Neural progenitor cell (in vitro differentiated cells): ENCODE results near the gene TGFBR2. TPM values are rescaled to one million over a fixed set of nuclear protein-coding genes. Genes with fewer than 3 reads are reported as not detected.

Experiments used
- DNase-seq: peaks from one replicate; pipeline ENCODE4 v3.0.0-alpha.2; 2016; ENCODE audit warnings: low spot score
- H2AFZ ChIP-seq: fragments of 200-600 bp; sonication (generic); replicated peaks from 2 replicates; pipeline ENCODE4 v1.6.1; 2016; ENCODE audit warnings: antibody characterized with exemption
- H3F3A ChIP-seq: fragments of 200-600 bp; sonication (generic); 2 replicates; pipeline ENCODE4 v1.6.1; 2016; ENCODE audit warnings: antibody characterized with exemption, low read depth
- H3K27ac ChIP-seq: fragments of 200-600 bp; sonication (generic); 2 replicates; pipeline ENCODE4 v1.5.1; 2016; ENCODE audit warnings: mild to moderate bottlenecking
- H3K27me3 ChIP-seq: fragments of 200-600 bp; sonication (generic); 2 replicates; pipeline ENCODE4 v1.6.1; 2016; ENCODE audit warnings: mild to moderate bottlenecking, moderate library complexity
- H3K36me3 ChIP-seq: fragments of 200-600 bp; sonication (generic); 2 replicates; pipeline ENCODE4 v1.5.1; 2016
- H3K4me1 ChIP-seq: fragments of 200-600 bp; sonication (generic); 2 replicates; pipeline ENCODE4 v1.6.1; 2016; ENCODE audit warnings: mixed run types
- H3K4me2 ChIP-seq: fragments of 200-600 bp; sonication (generic); 2 replicates; pipeline ENCODE4 v1.6.1; 2016
- H3K4me3 ChIP-seq: fragments of 200-600 bp; sonication (generic); 2 replicates; pipeline ENCODE4 v1.5.1; 2016
- H3K79me2 ChIP-seq: fragments of 200-600 bp; sonication (generic); 2 replicates; pipeline ENCODE4 v1.6.1; 2016; ENCODE audit warnings: low read depth
- H3K9ac ChIP-seq: fragments of 200-600 bp; sonication (generic); 2 replicates; pipeline ENCODE4 v1.6.1; 2016
- H3K9me3 ChIP-seq: fragments of 200-600 bp; sonication (generic); 2 replicates; pipeline ENCODE4 v1.5.1; 2016; ENCODE audit warnings: low read depth
- H4K20me1 ChIP-seq: fragments of 200-600 bp; sonication (generic); 2 replicates; pipeline ENCODE4 v1.6.1; 2016; ENCODE audit warnings: low read depth
- H3K27ac Mint-ChIP-seq: 3 replicates; pipeline ENCODE4 v1.8.0; 2021; ENCODE audit warnings: mixed read lengths
- H3K27me3 Mint-ChIP-seq: 2 replicates; pipeline ENCODE4 v1.8.0; 2022; ENCODE audit warnings: low read depth, mild to moderate bottlenecking, inconsistent platforms, moderate library complexity, mixed read lengths; ENCODE audit not compliant: insufficient read depth
- H3K36me3 Mint-ChIP-seq: 3 replicates; pipeline ENCODE4 v1.8.0; 2021; ENCODE audit warnings: mixed read lengths
- H3K4me1 Mint-ChIP-seq: 3 replicates; pipeline ENCODE4 v1.8.0; 2021; ENCODE audit warnings: mixed read lengths
- H3K4me3 Mint-ChIP-seq: 3 replicates; pipeline ENCODE4 v1.8.0; 2021; ENCODE audit warnings: mild to moderate bottlenecking, moderate library complexity, mixed read lengths
- H3K9me3 Mint-ChIP-seq: 3 replicates; pipeline ENCODE4 v1.8.0; 2020; ENCODE audit warnings: mixed read lengths
- EZH2 ChIP-seq: fragments of 200-600 bp; sonication (generic); IDR thresholded peaks from 2 replicates; pipeline ENCODE4 v1.6.1; 2017; ENCODE audit warnings: antibody characterized with exemption, mild to moderate bottlenecking, moderate library complexity
- EZH2phosphoT487 ChIP-seq: fragments of 200-600 bp; sonication (generic); IDR thresholded peaks from 2 replicates; pipeline ENCODE4 v1.6.1; 2017; ENCODE audit warnings: antibody characterized with exemption
- total RNA-seq: library from RNA; depleted of rRNA; stranded (reverse); fragments of >200 nt; gene quantifications from 2 replicates; pipeline ENCODE4 v1.2.3, GENCODE V29; 2015; ENCODE audit warnings: low replicate concordance
- TF ChIP-seq, protein P1 (sequence below): fragments of 200-600 bp; sonication (generic); IDR thresholded peaks from 2 replicates; pipeline ENCODE4 v1.5.1; 2017; ENCODE audit warnings: antibody characterized with exemption, mild to moderate bottlenecking

Gene TGFBR2
- total RNA-seq, 1 donor from 2014 or later: 7.3 TPM

DNA sequence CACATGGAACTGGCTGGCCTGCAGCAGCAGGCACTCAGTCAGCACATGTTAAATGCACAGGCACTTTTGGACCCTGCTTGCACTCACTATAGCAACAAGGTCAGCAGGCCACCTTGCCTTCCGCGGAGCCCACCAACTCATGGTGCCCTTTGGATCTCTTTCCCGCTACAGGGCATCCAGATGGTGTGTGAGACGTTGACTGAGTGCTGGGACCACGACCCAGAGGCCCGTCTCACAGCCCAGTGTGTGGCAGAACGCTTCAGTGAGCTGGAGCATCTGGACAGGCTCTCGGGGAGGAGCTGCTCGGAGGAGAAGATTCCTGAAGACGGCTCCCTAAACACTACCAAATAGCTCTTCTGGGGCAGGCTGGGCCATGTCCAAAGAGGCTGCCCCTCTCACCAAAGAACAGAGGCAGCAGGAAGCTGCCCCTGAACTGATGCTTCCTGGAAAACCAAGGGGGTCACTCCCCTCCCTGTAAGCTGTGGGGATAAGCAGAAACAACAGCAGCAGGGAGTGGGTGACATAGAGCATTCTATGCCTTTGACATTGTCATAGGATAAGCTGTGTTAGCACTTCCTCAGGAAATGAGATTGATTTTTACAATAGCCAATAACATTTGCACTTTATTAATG is 85.0 kb downstream of the TGFBR2 start:
- Histone ChIP-seq H3K79me2 (no peaks in the 10 kb centered on the region), H3K9ac (no peak overlapping the region), H3K4me2 (no peak overlapping the region), H2AFZ (no peak overlapping the region), H4K20me1 (no peaks in the 10 kb centered on the region), H3K4me3 (no peak overlapping the region), H3K27me3 (no peaks in the 10 kb centered on the region), H3F3A (no peaks in the 10 kb centered on the region), H3K4me1 (peaks cover 3% of the 10 kb centered on the region), H3K9me3 (no peaks in the 10 kb centered on the region), H3K27ac (no peak overlapping the region), H3K36me3 (no peaks in the 10 kb centered on the region)
- Mint-ChIP-seq H3K27ac (peak overlapping the region; percentile 59), H3K9me3 (no peaks in the 10 kb centered on the region), H3K36me3 (peaks cover 36% of the 10 kb centered on the region), H3K27me3 (peaks cover 2% of the 10 kb centered on the region), H3K4me3 (no peak overlapping the region), H3K4me1 (peaks cover 12% of the 10 kb centered on the region)
- DNase-seq: no peak
- no peak for TF ChIP-seq EZH2phosphoT487

DNA sequence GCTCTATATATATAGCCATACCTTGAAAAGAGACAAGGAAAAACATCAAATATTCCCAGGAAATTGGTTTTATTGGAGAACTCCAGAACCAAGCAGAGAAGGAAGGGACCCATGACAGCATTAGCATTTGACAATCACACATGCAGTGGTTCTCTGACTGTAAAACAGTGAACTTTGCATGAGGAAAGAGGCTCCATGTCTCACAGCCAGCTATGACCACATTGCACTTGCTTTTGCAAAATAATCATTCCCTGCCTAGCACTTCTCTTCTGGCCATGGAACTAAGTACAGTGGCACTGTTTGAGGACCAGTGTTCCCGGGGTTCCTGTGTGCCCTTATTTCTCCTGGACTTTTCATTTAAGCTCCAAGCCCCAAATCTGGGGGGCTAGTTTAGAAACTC is 85.5 kb downstream of the TGFBR2 start:
- TF ChIP-seq, protein P1, sequence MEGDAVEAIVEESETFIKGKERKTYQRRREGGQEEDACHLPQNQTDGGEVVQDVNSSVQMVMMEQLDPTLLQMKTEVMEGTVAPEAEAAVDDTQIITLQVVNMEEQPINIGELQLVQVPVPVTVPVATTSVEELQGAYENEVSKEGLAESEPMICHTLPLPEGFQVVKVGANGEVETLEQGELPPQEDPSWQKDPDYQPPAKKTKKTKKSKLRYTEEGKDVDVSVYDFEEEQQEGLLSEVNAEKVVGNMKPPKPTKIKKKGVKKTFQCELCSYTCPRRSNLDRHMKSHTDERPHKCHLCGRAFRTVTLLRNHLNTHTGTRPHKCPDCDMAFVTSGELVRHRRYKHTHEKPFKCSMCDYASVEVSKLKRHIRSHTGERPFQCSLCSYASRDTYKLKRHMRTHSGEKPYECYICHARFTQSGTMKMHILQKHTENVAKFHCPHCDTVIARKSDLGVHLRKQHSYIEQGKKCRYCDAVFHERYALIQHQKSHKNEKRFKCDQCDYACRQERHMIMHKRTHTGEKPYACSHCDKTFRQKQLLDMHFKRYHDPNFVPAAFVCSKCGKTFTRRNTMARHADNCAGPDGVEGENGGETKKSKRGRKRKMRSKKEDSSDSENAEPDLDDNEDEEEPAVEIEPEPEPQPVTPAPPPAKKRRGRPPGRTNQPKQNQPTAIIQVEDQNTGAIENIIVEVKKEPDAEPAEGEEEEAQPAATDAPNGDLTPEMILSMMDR: no peak
- TF ChIP-seq EZH2 (no peak), EZH2phosphoT487 (no peak)
- Histone ChIP-seq H3K27me3 (no peaks in the 10 kb centered on the region), H3K4me2 (no peak overlapping the region), H3K9ac (no peak overlapping the region), H3K36me3 (no peaks in the 10 kb centered on the region), H4K20me1 (no peaks in the 10 kb centered on the region), H3K4me1 (peaks cover 3% of the 10 kb centered on the region), H3K9me3 (no peaks in the 10 kb centered on the region), H3F3A (no peaks in the 10 kb centered on the region), H3K79me2 (no peaks in the 10 kb centered on the region), H3K4me3 (no peak overlapping the region), H3K27ac (no peak overlapping the region), H2AFZ (no peak overlapping the region)
- H3K4me3 Mint-ChIP-seq: no peak overlapping the region
- no peak for DNase-seq
- H3K27ac Mint-ChIP-seq: no peak overlapping the region
- H3K36me3 Mint-ChIP-seq: peaks cover 36% of the 10 kb centered on the region
- no peaks in the 10 kb centered on the region for H3K9me3 Mint-ChIP-seq
- H3K4me1 Mint-ChIP-seq: peaks cover 12% of the 10 kb centered on the region
- peaks cover 2% of the 10 kb centered on the region for H3K27me3 Mint-ChIP-seq

DNA sequence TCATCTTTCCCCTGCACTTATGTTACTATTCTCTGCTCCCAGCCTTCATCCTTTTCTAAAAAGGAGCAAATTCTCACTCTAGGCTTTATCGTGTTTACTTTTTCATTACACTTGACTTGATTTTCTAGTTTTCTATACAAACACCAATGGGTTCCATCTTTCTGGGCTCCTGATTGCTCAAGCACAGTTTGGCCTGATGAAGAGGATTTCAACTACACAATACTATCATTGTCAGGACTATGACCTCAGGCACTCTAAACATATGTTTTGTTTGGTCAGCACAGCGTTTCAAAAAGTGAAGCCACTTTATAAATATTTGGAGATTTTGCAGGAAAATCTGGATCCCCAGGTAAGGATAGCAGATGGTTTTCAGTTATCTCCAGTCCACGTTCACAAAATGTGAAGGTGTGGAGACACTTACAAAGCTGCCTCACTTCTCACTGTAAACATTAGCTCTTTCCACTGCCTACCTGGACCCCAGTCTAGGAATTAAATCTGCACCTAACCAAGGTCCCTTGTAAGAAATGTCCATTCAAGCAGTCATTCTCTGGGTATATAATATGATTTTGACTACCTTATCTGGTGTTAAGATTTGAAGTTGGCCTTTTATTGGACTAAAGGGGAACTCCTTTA is 86.2 kb downstream of the TGFBR2 start:
- TF ChIP-seq EZH2: no peak
- TF ChIP-seq, protein P1: no peak
- TF ChIP-seq EZH2phosphoT487: no peak
- Histone ChIP-seq H3F3A (no peaks in the 10 kb centered on the region), H3K9ac (no peak overlapping the region), H3K4me3 (no peak overlapping the region), H3K27me3 (no peaks in the 10 kb centered on the region), H3K79me2 (no peaks in the 10 kb centered on the region), H3K4me2 (no peak overlapping the region), H3K9me3 (no peaks in the 10 kb centered on the region), H3K4me1 (peaks cover 3% of the 10 kb centered on the region), H4K20me1 (no peaks in the 10 kb centered on the region), H3K36me3 (no peaks in the 10 kb centered on the region), H2AFZ (no peak overlapping the region), H3K27ac (no peak overlapping the region)
- Mint-ChIP-seq H3K4me1 (peaks cover 12% of the 10 kb centered on the region), H3K27ac (no peak overlapping the region), H3K27me3 (peaks cover 2% of the 10 kb centered on the region), H3K4me3 (no peak overlapping the region), H3K9me3 (no peaks in the 10 kb centered on the region), H3K36me3 (peaks cover 32% of the 10 kb centered on the region)
- no peak for DNase-seq
